NCI-H146 (cell line): ENCODE data around the gene KIF1C.
"Not testable (repeated sequence)": the region's sequence is repeated elsewhere in the genome, so short reads cannot be mapped to it uniquely, and the experiment has no call there.

ENCODE experiments used
- DNase-seq: peaks from one replicate; lab custom pipeline; 2025; lab: John Stamatoyannopoulos, UW

Gene KIF1C

GRCh38 chr17:5002121-5002788 is 4.5 kb downstream of the KIF1C start:
- DNase-seq, result no peak

- DNase-seq, result no peak
These were observed 5.6 kb downstream of the KIF1C start for GRCh38 chr17:5003214-5003867.

GRCh38 chr17:5011928-5012327 is 14.2 kb downstream of the KIF1C start:
- DNase-seq, result no peak

- no peak for DNase-seq
These were observed 16.6 kb downstream of the KIF1C start for GRCh38 chr17:5014357-5014756.

GRCh38 chr17:5019475-5019956 is 21.8 kb downstream of the KIF1C start:
- DNase-seq, result no peak

- DNase-seq, result no peak
These were observed 22.8 kb downstream of the KIF1C start for GRCh38 chr17:5020502-5021023.

- DNase-seq, result no peak
These were observed 24.5 kb downstream of the KIF1C start for GRCh38 chr17:5022171-5022711.

GRCh38 chr17:5023588-5024147 is 25.9 kb downstream of the KIF1C start:
- no peak for DNase-seq

- no peak for DNase-seq
These were observed 26.9 kb downstream of the KIF1C start for GRCh38 chr17:5024604-5025003.

GRCh38 chr17:5027299-5027698 is 29.5 kb downstream of the KIF1C start:
- no peak for DNase-seq

GRCh38 chr17:5027916-5028315 is 30.2 kb downstream of the KIF1C start:
- no peak for DNase-seq

GRCh38 chr17:5030168-5030567 is 32.4 kb downstream of the KIF1C start:
- DNase-seq, result not testable (repeated sequence)

GRCh38 chr17:5031365-5032082 is 33.8 kb downstream of the KIF1C start:
- peak; percentile 80 for DNase-seq

GRCh38 chr17:5032865-5033264 is 35.1 kb downstream of the KIF1C start:
- DNase-seq, result no peak

GRCh38 chr17:5033352-5034015 is 35.7 kb downstream of the KIF1C start:
- no peak for DNase-seq

- no peak for DNase-seq
These were observed 36.3 kb downstream of the KIF1C start for GRCh38 chr17:5034063-5034462.

GRCh38 chr17:5034651-5035050 is 36.9 kb downstream of the KIF1C start:
- no peak for DNase-seq

GRCh38 chr17:5035315-5035714 is 37.6 kb downstream of the KIF1C start, which contains the start of gene SLC52A1:
SLC52A1 (minus strand) TSS chr17:5035426; CDS start chr17:5034606, 820 bp downstream.
- peak; percentile 25 for DNase-seq

- no peak for DNase-seq
These were observed 44.6 kb downstream of the KIF1C start for GRCh38 chr17:5042157-5043022.

GRCh38 chr17:5043524-5043923 is 45.8 kb downstream of the KIF1C start:
- no peak for DNase-seq
